ENCODE measurements around the gene DNAAF8. TPM values are rescaled to one million over a fixed set of nuclear protein-coding genes. Genes with fewer than 3 reads are reported as not detected.

Gene DNAAF8
- total RNA-seq, 1 experiment from 2014 or later = 1.2 TPM

- no peak overlapping the region for H2AFZ ChIP-seq (ENCODE audit: low read length)
- no peak overlapping the region for H3K27ac ChIP-seq (ENCODE audit: low read length)
- ChIA-PET CTCF (no interaction called here), POLR2A (ENCODE audit: unreplicated experiment) (no interaction called here)
- H3K9me3 ChIP-seq (ENCODE audit: low read length) = no peaks in the 10 kb centered on the region
- TF ChIP-seq EZH2 (IDR thresholded peaks at IDR 0.05; ENCODE audit: low read length, unreplicated experiment) (no peak), EZH2phosphoT487 (IDR thresholded peaks at IDR 0.05; ENCODE audit: borderline replicate concordance, low read length) (no peak)
- TF ChIP-seq, protein P1, sequence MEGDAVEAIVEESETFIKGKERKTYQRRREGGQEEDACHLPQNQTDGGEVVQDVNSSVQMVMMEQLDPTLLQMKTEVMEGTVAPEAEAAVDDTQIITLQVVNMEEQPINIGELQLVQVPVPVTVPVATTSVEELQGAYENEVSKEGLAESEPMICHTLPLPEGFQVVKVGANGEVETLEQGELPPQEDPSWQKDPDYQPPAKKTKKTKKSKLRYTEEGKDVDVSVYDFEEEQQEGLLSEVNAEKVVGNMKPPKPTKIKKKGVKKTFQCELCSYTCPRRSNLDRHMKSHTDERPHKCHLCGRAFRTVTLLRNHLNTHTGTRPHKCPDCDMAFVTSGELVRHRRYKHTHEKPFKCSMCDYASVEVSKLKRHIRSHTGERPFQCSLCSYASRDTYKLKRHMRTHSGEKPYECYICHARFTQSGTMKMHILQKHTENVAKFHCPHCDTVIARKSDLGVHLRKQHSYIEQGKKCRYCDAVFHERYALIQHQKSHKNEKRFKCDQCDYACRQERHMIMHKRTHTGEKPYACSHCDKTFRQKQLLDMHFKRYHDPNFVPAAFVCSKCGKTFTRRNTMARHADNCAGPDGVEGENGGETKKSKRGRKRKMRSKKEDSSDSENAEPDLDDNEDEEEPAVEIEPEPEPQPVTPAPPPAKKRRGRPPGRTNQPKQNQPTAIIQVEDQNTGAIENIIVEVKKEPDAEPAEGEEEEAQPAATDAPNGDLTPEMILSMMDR (conservative IDR thresholded peaks at IDR 0.05; ENCODE audit: low read depth, low read length) = no peak
- H3K9ac ChIP-seq (ENCODE audit: low read length) = no peak overlapping the region
- no peak overlapping the region for H3K4me3 ChIP-seq (ENCODE audit: low read length)
- no peaks in the 10 kb centered on the region for H3K27me3 ChIP-seq (ENCODE audit: low read length)
- H3K4me2 ChIP-seq (ENCODE audit: low read length) = no peak overlapping the region
- H3K36me3 ChIP-seq (ENCODE audit: low read depth, low read length) = no peaks in the 10 kb centered on the region
- H3K9me2 ChIP-seq (replicated peaks; ENCODE audit: low read length) = no peaks in the 10 kb centered on the region
- no TSS peak for BruUV-seq (replicated peaks)
- H3K79me2 ChIP-seq (ENCODE audit: low read length) = no peaks in the 10 kb centered on the region
- ATAC-seq (no peak), DNase-seq (no peak)
- intact Hi-C loops (cut with micrococcal nuclease) = no loop called here
- no peaks in the 10 kb centered on the region for H3K4me1 ChIP-seq (ENCODE audit: insufficient read depth, low read length)
- H4K20me1 ChIP-seq (ENCODE audit: low read length) = no peaks in the 10 kb centered on the region
- no peaks in the 10 kb centered on the region for H3F3A ChIP-seq (ENCODE audit: low read length, unreplicated experiment)
Measured at GRCh38 chr16:4687416-4687815, 46.9 kb upstream of the DNAAF8 start.

- Histone ChIP-seq H2AFZ (ENCODE audit: low read length) (no peak overlapping the region), H3K9me3 (ENCODE audit: low read length) (no peaks in the 10 kb centered on the region), H3K9ac (ENCODE audit: low read length) (no peak overlapping the region), H3K9me2 (replicated peaks; ENCODE audit: low read length) (no peaks in the 10 kb centered on the region), H3K27me3 (ENCODE audit: low read length) (no peaks in the 10 kb centered on the region), H3K4me3 (ENCODE audit: low read length) (no peak overlapping the region), H4K20me1 (ENCODE audit: low read length) (no peaks in the 10 kb centered on the region), H3K4me2 (ENCODE audit: low read length) (no peak overlapping the region), H3K36me3 (ENCODE audit: low read depth, low read length) (no peaks in the 10 kb centered on the region), H3K27ac (ENCODE audit: low read length) (no peak overlapping the region), H3K4me1 (ENCODE audit: insufficient read depth, low read length) (peaks cover 5% of the 10 kb centered on the region; the same call in 1 of the 2 replicates), H3K79me2 (ENCODE audit: low read length) (no peaks in the 10 kb centered on the region), H3F3A (ENCODE audit: low read length, unreplicated experiment) (no peaks in the 10 kb centered on the region)
- ChIA-PET POLR2A (ENCODE audit: unreplicated experiment) (no interaction called here), CTCF (no interaction called here)
- ATAC-seq = no peak
- TF ChIP-seq EZH2phosphoT487 (IDR thresholded peaks at IDR 0.05; ENCODE audit: borderline replicate concordance, low read length) = no peak
- no peak for DNase-seq
- intact Hi-C loops (cut with micrococcal nuclease) = no loop called here
- no TSS peak for BruUV-seq (replicated peaks)
Measured at GRCh38 chr16:4687946-4688673, 46.2 kb upstream of the DNAAF8 start.

GRCh38 chr16:4688674-4689045 lies 45.7 kb upstream of the DNAAF8 start:
- Histone ChIP-seq H2AFZ (ENCODE audit: low read length) (no peak overlapping the region), H3K27me3 (ENCODE audit: low read length) (no peaks in the 10 kb centered on the region), H3F3A (ENCODE audit: low read length, unreplicated experiment) (no peaks in the 10 kb centered on the region), H3K4me3 (ENCODE audit: low read length) (no peak overlapping the region), H3K4me1 (ENCODE audit: insufficient read depth, low read length) (peaks cover 5% of the 10 kb centered on the region; the same call in 1 of the 2 replicates), H3K27ac (ENCODE audit: low read length) (no peak overlapping the region), H3K9me3 (ENCODE audit: low read length) (no peaks in the 10 kb centered on the region), H3K9me2 (replicated peaks; ENCODE audit: low read length) (no peaks in the 10 kb centered on the region), H3K9ac (ENCODE audit: low read length) (no peak overlapping the region), H4K20me1 (ENCODE audit: low read length) (no peaks in the 10 kb centered on the region), H3K4me2 (ENCODE audit: low read length) (no peak overlapping the region), H3K36me3 (ENCODE audit: low read depth, low read length) (no peaks in the 10 kb centered on the region), H3K79me2 (ENCODE audit: low read length) (no peaks in the 10 kb centered on the region)
- ChIA-PET POLR2A (ENCODE audit: unreplicated experiment) (no interaction called here), CTCF (no interaction called here)
- ATAC-seq = no peak
- DNase-seq = no peak
- BruUV-seq (replicated peaks) = no TSS peak
- TF ChIP-seq, protein P1 (conservative IDR thresholded peaks at IDR 0.05; ENCODE audit: low read depth, low read length) = no peak
- TF ChIP-seq EZH2phosphoT487 (IDR thresholded peaks at IDR 0.05; ENCODE audit: borderline replicate concordance, low read length) = no peak
- TF ChIP-seq EZH2 (IDR thresholded peaks at IDR 0.05; ENCODE audit: low read length, unreplicated experiment) = no peak
- intact Hi-C loops (cut with micrococcal nuclease) = no loop called here
